B cell (primary cell): ENCODE results near the gene ACTL6B. TPM values are rescaled to one million over a fixed set of nuclear protein-coding genes. Genes with fewer than 3 reads are reported as not detected.

Source experiments
- ATAC-seq: fragments of 200-7000 bp; cut with Tn5 transposase; one replicate; pipeline ENCODE4 v1.10.0; 2021; ENCODE audit warnings: low read depth, mild to moderate bottlenecking, moderate number of reproducible peaks, moderate library complexity
- CTCF ChIA-PET: fragments of 350-600 bp; sonication (Branson Sonifier 250); formaldehyde crosslinking; loops from one replicate; lab custom pipeline; 2021; ENCODE audit warnings: antibody characterized with exemption, inconsistent platforms; lab: Charles Lee
- POLR2A ChIA-PET: fragments of 350-600 bp; sonication (Branson Sonifier 250); formaldehyde crosslinking; loops from one replicate; lab custom pipeline; 2021; ENCODE audit warnings: antibody characterized with exemption; lab: Charles Lee
- DNase-seq: peaks from one replicate; pipeline ENCODE4 v3.0.0; 2013
- H2AFZ ChIP-seq: 2 replicates; pipeline ENCODE4 v1.6.1; 2012; ENCODE audit warnings: mild to moderate bottlenecking, low read depth, low read length; ENCODE audit not compliant: insufficient read depth, poor library complexity, severe bottlenecking
- H3K27ac ChIP-seq, 2 donors: 1 replicate in 1 of 2; 2 replicates in 1 of 2; pipeline ENCODE4 v1.5.1; 2012 to 2013; ENCODE audit warnings: low read length in 2 of 2, mild to moderate bottlenecking in 2 of 2, moderate library complexity in 1 of 2
- H3K27me3 ChIP-seq, 4 experiments: fragments of 200-600 bp in 1 of 4; sonication (generic) in 1 of 4; replicated peaks in 1 of 4; 1 replicate in 2 of 4; 2 replicates in 2 of 4; pipeline versions ENCODE4 v1.6.1 to v1.7.0; 2013 to 2016; ENCODE audit warnings: low read length in 3 of 4, mild to moderate bottlenecking in 2 of 4, mixed read lengths in 1 of 4, moderate library complexity in 1 of 4; ENCODE audit not compliant: insufficient read depth in 4 of 4, control insufficient read depth in 3 of 4; ENCODE audit errors: control extremely low read depth in 1 of 4
- H3K36me3 ChIP-seq, 2 experiments: replicated peaks in 1 of 2; 1 replicate in 1 of 2; 2 replicates in 1 of 2; pipeline versions ENCODE4 v1.6.1 to v1.7.1; 2013; ENCODE audit warnings: low read length in 1 of 2; ENCODE audit not compliant: insufficient read depth in 2 of 2, control insufficient read depth in 1 of 2; ENCODE audit errors: control extremely low read depth in 1 of 2, extremely low read depth in 1 of 2
- H3K4me1 ChIP-seq, 2 donors: fragments of 200-600 bp in 1 of 2; sonication (generic) in 1 of 2; 1 replicate in 1 of 2; 2 replicates in 1 of 2; pipeline versions ENCODE4 v1.5.1 to v1.6.1; 2013 to 2017; ENCODE audit warnings: low read length in 2 of 2; ENCODE audit not compliant: control insufficient read depth in 2 of 2, insufficient read depth in 2 of 2
- H3K4me2 ChIP-seq: replicated peaks from 2 replicates; pipeline ENCODE3; 2012; ENCODE audit warnings: mild to moderate bottlenecking, low read depth, low read length; ENCODE audit not compliant: poor library complexity, severe bottlenecking
- H3K4me3 ChIP-seq, 5 experiments: fragments of 200-600 bp in 1 of 5; sonication (generic) in 1 of 5; 1 replicate in 3 of 5; 2 replicates in 2 of 5; pipeline versions ENCODE4 v1.5.1 to v1.7.0; 2011 to 2016; ENCODE audit warnings: low read length in 4 of 5, mild to moderate bottlenecking in 4 of 5, low read depth in 2 of 5, control low read depth in 1 of 5, moderate library complexity in 1 of 5; ENCODE audit not compliant: insufficient read depth in 1 of 5; ENCODE audit errors: control extremely low read depth in 1 of 5, extremely low read depth in 1 of 5
- H3K79me2 ChIP-seq: fragments of 200-600 bp; sonication (generic); one replicate; pipeline ENCODE4 v1.6.0; 2016; ENCODE audit warnings: low read length; ENCODE audit not compliant: control insufficient read depth, insufficient read depth
- H3K9ac ChIP-seq: fragments of 200-600 bp; sonication (generic); 2 replicates; pipeline ENCODE4 v1.6.1; 2017; ENCODE audit warnings: mild to moderate bottlenecking, low read length, moderate library complexity
- H3K9me3 ChIP-seq, 3 donors: one replicate each; pipeline versions ENCODE4 v1.6.1 to v1.7.1; 2013; ENCODE audit warnings: low read length in 2 of 3; ENCODE audit not compliant: control insufficient read depth in 2 of 3, insufficient read depth in 1 of 3; ENCODE audit errors: control extremely low read depth in 1 of 3
- H4K20me1 ChIP-seq: 2 replicates; pipeline ENCODE4 v1.6.0; 2012; ENCODE audit warnings: mild to moderate bottlenecking, low read length; ENCODE audit not compliant: insufficient read depth, control insufficient read depth, poor library complexity, severe bottlenecking
- H3K27ac Mint-ChIP-seq: one replicate; pipeline ENCODE4 v1.8.0; 2021; ENCODE audit warnings: mixed read lengths
- H3K27me3 Mint-ChIP-seq: one replicate; pipeline ENCODE4 v1.8.0; 2021; ENCODE audit warnings: mixed read lengths
- H3K4me1 Mint-ChIP-seq: one replicate; pipeline ENCODE4 v1.8.0; 2021; ENCODE audit warnings: mixed read lengths
- H3K4me3 Mint-ChIP-seq: one replicate; pipeline ENCODE4 v1.8.0; 2021; ENCODE audit warnings: mixed read lengths
- H3K9me3 Mint-ChIP-seq: one replicate; pipeline ENCODE4 v1.8.0; 2022; ENCODE audit warnings: mixed read lengths; ENCODE audit not compliant: insufficient read depth
- CTCF ChIP-seq: fragments of 200-600 bp; IDR thresholded peaks from one replicate; pipeline ENCODE4 v1.8.0; 2022; ENCODE audit warnings: antibody characterized with exemption, mild to moderate bottlenecking
- EZH2 ChIP-seq: IDR thresholded peaks from 2 replicates; pipeline ENCODE4 v1.6.1; 2012; ENCODE audit warnings: borderline replicate concordance, low read depth, mild to moderate bottlenecking, moderate library complexity, low read length; ENCODE audit not compliant: insufficient read depth, poor library complexity, severe bottlenecking
- WGBS: methylation state at CpG from one replicate; pipeline ENCODE4 v1.1.5; 2013; ENCODE audit warnings: missing lambda C conversion rate; ENCODE audit not compliant: insufficient coverage; 5-methylcytosine and 5-hydroxymethylcytosine counted together
- intact Hi-C: fragments of 100-400 bp; cut with micrococcal nuclease; formaldehyde crosslinking; loops from one replicate; pipeline ENCODE4 v1.10.0; 2022
- polyA plus RNA-seq: library from polyadenylated mRNA; depleted of rRNA; stranded (reverse); fragments of >200 nt; gene quantifications from 2 replicates; pipeline ENCODE4 v1.2.3, GENCODE V29; 2012
- total RNA-seq, 2 donors: library from RNA; stranded (reverse); fragments of 120-200 nt in 1 of 2; gene quantifications; 1 replicate in 1 of 2; 2 replicates in 1 of 2; pipeline versions ENCODE4 v1.2.3 to v1.2.4, GENCODE V29; 2013 to 2022

ACTL6B gene
- total and polyA plus RNA-seq, 2 donors (not counting 1 experiment from before 2014, with no cell fraction given) = not detected

- peak overlapping the region in 4 of 5 experiments; percentile 58 to 79 (median 68) for H3K4me3 ChIP-seq
- POLR2A ChIA-PET = interaction anchor here (0.6 to 4.8 kb wide), 5 partner anchors 13 to 94 kb away, joined by 4 to 29 read pairs (median 6); partner anchors contain the start of gene POP7
- Mint-ChIP-seq H3K27ac (peak overlapping the region; percentile 92), H3K27me3 (no peaks in the 10 kb centered on the region), H3K4me3 (peak overlapping the region; percentile 89), H3K4me1 (peaks cover 51% of the 10 kb centered on the region), H3K9me3 (no peaks in the 10 kb centered on the region)
- 79% methylated on average over 4 of the region's 6 CpGs for WGBS
- CTCF ChIA-PET = interaction anchor here (0.7 to 9.8 kb wide), 23 partner anchors 9 to 398 kb away, joined by 3 to 85 read pairs (median 6); partner anchors contain the start of genes FBXO24, LRCH4, MOSPD3 and POP7
- H3K9ac ChIP-seq = peak overlapping the region; percentile 74
- intact Hi-C loops = loop anchor here (5.0 kb wide), 2 partner anchors 60 to 160 kb away; partner anchors contain the start of gene SLC12A9
- DNase-seq (peak; percentile 34), ATAC-seq (no peak)
- peaks cover 59% of the 10 kb centered on the region for H3K79me2 ChIP-seq
- peak overlapping the region; percentile 98 for H3K4me2 ChIP-seq
- H4K20me1 ChIP-seq = peaks cover 60% of the 10 kb centered on the region
- no peak overlapping the region for H2AFZ ChIP-seq
- H3K9me3 ChIP-seq = no peaks in the 10 kb centered on the region
- H3K27ac ChIP-seq = peak overlapping the region in 1 of 2 donors; percentile 66
- H3K4me1 ChIP-seq = peaks cover 52 to 55% of the 10 kb centered on the region in 2 donors
- peaks cover 0 to 26% of the 10 kb centered on the region in 2 experiments for H3K36me3 ChIP-seq
- H3K27me3 ChIP-seq = no peaks in the 10 kb centered on the region
- TF ChIP-seq EZH2 (no peak), CTCF (no peak)
Measured at GRCh38 chr7:100692578-100692961, 36.3 kb upstream of the ACTL6B start.
